Loucy (cell line): ENCODE measurements around the gene KDM4B.

Source experiments
- CTCF ChIP-seq: fragments of 200-600 bp; sonication (generic); conservative IDR thresholded peaks from 2 replicates; pipeline ENCODE4 v1.5.1; 2014; ENCODE audit warnings: mild to moderate bottlenecking, antibody characterized with exemption, low read length
- EZH2phosphoT487 ChIP-seq: fragments of 200-600 bp; IDR thresholded peaks from 2 replicates; pipeline ENCODE4 v1.6.1; 2018; ENCODE audit warnings: antibody characterized with exemption, mild to moderate bottlenecking, moderate library complexity, borderline replicate concordance

- TF ChIP-seq CTCF: no peak
- TF ChIP-seq EZH2phosphoT487: no peak
Measured at GRCh38 chr19:4951656-4952055, 17.3 kb upstream of the KDM4B start.
